GM12873 (cell line): Measurements from ENCODE around the gene MAP4K1.

Experiments used
- CTCF ChIP-seq: IDR thresholded peaks from 2 replicates; pipeline ENCODE4 v1.5.1; 2012; ENCODE audit warnings: low read depth, mild to moderate bottlenecking, moderate library complexity, low read length, control low read depth; ENCODE audit not compliant: insufficient read depth; ENCODE audit errors: missing control alignments

Gene MAP4K1

DNA sequence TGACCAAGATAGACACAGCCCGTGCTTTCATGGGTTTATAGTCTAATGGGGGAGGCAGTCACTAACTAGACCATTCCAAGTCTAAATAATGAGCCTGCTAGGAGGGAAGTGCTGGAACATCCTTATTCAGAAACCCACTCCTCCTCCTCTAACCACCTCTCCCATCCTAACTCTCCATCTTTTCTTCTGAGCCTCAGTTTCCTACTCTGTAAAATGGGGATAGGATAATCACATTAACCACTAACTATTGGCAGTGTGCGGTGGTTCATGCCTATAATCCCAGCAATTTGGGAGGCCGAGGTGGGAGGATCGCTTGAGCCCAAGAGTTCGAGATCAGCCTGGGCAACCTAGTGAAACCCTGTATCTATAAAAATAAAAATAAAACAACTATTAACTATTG is 68.7 kb downstream of the MAP4K1 start:
- TF ChIP-seq CTCF: no peak

DNA sequence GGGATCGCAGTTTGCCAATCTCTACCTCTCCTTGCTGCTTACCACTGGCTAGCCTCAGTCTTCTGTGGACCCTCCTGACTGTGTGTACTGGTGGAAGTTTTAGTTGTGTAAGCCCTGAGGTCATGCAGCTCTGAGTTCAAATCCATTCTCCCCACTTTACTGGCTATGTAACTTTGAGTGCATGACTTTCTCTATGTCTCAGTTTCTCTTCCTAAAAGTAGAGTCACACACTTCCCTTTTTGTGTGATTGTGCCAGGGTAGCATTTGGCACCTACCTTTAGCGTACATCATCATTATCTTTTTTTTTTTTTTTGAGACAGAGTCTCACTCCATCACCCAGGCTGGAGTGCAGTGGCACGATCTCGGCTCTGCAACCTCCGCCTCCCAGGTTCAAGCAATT is 70.3 kb downstream of the MAP4K1 start:
- no peak for TF ChIP-seq CTCF

DNA sequence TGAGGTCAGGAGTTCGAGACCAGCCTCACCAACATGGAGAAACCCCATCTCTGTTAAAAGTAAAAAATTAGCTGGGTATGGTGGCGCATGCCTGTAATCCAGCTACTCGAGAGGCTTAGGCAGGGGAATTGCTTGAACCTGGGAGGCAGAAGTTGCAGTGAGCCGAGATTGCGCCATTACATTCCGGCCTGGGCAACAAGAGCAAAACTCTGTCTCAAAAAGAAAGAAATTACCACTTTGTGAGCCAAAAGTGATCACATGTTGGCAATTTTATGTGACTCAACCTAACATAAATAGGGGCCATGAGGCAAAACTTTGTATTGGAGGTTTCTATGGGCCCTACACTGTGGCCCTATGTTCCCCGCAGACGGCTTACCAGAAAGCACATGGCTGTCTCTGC is 72.2 kb downstream of the MAP4K1 start:
- TF ChIP-seq CTCF: no peak

DNA sequence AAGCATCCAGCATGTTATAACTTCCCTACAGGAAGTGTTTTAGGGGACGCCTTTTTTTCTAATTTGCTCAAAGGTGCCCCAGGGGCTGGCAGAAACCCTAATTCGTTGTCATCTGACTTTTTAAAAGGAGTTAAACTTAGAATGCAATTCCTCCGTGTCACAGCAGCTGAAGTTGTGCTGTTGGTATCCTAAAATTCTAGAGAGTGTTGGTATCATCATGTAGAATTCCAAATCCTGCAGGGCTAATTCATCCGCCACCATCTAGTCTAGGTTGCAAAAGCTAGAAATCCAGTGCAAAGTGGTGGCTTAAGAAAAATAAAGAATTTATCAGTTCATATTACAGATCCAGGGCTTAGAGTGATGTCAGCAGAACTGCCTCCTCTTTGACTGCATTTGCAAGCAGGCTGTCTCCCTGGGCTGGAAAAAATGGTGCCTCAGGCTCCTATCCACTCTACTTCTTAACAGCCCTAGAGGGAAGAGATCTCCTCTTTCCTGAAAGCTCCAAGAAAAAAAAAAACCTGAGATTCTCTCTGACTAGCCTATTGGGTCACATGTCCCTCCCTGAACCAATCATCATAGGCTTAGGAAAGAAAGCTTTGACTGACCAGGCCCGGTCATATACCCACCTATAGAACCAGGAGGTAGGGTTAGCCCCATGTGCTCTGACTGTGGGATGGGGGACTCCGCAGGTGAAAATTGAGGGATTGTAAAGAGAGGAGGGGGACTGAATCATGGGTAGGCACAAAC is 73.0 kb downstream of the MAP4K1 start:
- TF ChIP-seq CTCF: no peak

DNA sequence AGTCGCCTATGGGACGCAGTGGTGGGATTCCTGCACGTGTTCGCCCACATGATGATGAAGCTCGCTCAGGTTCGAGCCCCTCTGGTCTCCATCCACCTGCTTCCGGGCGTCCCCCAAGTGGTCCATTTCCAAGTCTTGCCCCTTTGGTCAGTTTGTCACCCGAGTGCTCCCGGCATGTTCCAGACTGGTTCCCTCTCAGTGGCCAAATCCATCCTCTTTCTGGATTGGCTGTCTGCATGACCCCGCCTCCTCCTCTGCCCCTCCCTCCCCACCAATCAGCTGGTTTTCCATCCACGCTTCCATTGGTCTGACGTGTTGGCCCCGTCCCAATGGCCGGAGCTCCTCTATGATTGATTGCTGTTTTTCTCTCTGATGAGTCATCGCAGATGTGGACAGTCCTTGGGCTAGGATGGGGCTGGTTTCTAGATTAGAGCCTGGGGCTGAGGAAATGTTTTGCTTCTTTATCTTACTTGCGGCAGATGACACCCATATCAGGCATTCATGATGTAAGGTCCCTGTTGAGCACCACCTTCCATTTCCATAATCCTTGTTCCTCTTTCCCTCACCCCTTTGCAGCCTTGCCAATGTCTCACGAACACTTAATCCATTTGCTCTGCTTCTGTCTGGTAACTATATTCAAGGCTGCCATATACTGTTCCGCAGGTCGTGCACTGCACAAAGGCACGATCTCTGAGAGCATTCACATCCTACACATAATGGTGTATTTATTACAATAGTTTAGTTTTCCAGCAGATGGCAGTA is 73.8 kb downstream of the MAP4K1 start:
- TF ChIP-seq CTCF: peak; percentile 59

DNA sequence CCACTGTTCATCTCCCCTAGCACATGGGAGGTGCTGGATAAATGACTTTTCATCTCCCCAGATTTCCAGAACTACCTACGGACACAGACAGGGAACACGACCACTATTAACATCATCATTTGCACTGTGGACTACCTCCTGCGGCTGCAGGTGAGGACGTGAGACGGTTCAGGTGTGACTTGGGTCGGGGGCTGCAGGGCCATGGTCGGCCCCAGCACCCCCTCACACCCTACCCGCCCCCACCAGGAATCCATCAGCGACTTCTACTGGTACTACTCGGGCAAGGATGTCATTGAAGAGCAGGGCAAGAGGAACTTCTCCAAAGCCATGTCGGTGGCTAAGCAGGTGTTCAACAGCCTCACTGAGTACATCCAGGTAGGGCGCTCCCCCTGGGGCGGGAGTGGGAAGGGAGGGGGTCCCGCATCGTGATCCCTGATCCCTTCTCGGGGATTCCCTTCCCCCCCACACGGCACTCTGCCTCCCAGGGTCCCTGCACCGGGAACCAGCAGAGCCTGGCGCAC is 74.4 kb downstream of the MAP4K1 start:
- no peak for TF ChIP-seq CTCF

GRCh38 chr19:38542040-38542439 is 75.7 kb downstream of the MAP4K1 start:
- no peak for TF ChIP-seq CTCF
